GM18519 (cell line): ENCODE measurements around the gene ABCA2.
"Not testable (repeated sequence)": the region's sequence is repeated elsewhere in the genome, so short reads cannot be mapped to it uniquely, and the experiment has no call there.

Source experiments
- ATAC-seq: cut with Tn5 transposase; IDR thresholded peaks from one replicate; pipeline ENCODE4 v1.9.1; 2021; ENCODE audit warnings: mild to moderate bottlenecking, moderate library complexity; ENCODE audit not compliant: unreplicated experiment, low FRiP score

Gene ABCA2

DNA sequence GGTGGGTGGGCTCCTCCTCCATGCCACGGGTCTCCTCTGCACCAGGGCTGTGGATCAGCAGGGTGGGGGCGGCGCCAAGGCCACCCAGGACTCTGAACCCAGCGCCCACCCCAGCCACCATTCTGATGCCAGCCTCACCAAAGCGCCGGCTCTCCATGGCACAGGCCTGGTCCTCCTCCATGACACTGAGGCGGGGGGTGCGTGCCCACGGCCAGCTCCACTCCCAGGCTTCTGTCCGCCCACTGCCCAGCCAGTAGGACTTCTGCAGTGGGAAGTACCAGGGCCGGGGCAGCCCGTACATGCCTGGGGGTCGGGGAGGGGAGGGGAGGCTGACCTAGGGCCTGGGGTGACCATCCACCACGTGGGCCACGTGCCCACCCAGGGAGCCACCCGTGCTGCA lies 11.6 kb downstream of the ABCA2 start:
- ATAC-seq = no peak

DNA sequence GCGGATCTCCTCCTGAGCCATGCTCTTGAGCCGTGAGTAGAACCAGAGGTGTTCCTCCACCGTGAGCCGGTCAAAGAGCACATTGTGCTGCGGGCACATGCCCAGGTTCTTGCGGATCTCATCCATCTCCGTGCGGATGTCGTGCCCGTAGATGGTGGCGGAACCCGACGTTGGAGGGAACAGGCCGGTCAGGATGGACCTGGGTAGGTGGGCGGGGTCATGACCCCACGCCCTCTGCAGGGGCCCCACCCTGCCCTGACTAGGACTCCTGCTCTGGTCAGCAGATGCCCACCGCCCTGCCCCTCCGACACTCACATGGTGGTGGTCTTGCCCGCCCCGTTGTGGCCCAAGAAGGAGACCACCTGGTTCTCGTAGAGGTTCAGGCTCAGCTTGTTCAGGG lies 12.1 kb downstream of the ABCA2 start:
- no peak for ATAC-seq

DNA sequence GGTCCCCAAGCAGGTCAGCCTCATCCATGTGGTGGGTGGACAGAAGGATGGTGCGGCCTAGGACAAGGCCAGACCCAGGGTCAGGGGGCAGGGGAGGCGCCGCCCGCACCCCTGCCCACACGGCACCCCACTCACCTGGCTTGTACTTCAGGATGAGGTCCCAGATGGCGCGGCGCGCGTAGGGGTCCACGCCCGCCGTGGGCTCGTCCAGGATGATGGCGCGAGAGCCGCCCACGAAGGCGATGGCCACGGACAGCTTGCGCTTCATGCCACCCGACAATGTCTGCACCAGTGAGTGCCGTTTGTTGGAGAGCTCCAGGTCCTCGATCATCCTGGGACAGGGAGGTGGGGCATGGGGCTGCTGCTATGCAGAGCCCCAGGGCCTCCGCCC lies 12.5 kb downstream of the ABCA2 start:
- ATAC-seq = no peak

DNA sequence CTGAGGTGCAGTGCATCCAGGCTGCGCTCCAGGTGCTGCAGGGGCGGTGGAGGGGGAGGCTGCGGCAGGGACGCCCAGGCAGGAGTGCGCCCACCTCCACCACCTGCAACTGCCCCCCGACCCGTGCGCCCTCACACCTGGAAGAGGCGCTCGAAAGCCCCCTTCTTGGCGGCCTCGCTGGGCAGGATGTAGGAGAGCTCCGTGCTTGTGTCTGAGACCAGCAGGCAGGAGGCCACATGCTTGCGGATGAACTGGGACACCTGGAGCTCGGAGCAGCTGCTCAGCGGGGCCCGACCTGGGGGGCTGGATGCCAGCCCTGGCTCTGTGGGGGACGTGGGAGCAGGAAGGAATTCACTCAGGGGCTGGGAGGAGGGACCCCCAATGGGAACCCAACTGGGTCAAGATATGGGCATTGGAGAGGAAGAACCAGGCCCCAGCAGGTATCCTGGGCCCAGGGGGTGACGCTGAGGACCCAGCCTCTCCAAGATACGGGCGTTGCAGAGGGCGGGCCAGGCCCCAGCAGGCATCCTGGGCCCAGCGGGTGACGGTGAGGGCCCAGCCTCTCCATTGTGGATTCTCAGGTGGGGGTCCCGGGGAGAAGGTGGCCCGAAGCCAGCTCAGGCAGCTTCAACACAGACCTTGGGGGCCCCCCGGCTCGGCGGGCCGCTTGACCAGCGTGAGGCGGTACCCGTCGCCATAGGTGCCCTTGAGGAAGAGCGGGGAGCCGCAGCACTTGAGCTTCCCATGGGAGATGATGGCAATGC lies 13.1 kb downstream of the ABCA2 start:
- no peak for ATAC-seq

DNA sequence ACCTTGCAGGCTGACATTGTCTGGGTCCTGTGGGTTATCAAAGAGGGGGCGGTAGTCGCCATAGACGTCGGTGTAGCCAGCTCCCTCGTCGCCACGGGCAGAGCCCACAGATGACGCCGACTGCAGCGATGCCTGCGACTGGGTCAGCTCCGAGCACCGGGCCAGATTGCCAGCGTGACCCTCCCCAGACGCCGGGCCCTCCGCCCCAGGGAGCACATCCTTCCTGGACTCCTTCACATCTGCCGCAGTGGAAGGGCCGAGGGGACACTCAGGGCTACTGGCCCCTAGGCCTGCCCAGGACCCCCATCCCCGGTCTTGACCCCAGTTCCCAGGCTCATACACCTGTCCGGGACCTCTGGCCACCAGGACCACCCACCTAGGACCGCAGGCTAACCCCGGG lies 13.9 kb downstream of the ABCA2 start:
- no peak for ATAC-seq

DNA sequence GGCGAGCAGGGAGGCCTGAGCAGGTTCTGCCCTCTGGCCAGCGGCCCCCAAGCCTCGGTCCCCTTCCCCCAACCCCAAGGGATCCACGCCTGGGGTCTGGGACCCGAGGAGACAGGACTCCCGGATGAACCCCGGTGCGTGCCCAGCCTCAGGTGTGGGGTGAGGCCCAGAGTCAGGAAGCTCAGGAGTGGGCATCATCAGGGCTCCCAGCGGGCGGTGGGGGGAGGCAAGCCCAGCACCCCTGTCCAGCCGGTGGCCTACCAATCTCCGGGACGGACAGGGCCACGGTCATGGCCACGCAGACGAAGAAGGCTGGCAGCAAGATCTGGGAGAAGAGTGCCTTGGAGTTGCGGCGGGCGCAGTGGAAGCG lies 14.5 kb downstream of the ABCA2 start:
- no peak for ATAC-seq

DNA sequence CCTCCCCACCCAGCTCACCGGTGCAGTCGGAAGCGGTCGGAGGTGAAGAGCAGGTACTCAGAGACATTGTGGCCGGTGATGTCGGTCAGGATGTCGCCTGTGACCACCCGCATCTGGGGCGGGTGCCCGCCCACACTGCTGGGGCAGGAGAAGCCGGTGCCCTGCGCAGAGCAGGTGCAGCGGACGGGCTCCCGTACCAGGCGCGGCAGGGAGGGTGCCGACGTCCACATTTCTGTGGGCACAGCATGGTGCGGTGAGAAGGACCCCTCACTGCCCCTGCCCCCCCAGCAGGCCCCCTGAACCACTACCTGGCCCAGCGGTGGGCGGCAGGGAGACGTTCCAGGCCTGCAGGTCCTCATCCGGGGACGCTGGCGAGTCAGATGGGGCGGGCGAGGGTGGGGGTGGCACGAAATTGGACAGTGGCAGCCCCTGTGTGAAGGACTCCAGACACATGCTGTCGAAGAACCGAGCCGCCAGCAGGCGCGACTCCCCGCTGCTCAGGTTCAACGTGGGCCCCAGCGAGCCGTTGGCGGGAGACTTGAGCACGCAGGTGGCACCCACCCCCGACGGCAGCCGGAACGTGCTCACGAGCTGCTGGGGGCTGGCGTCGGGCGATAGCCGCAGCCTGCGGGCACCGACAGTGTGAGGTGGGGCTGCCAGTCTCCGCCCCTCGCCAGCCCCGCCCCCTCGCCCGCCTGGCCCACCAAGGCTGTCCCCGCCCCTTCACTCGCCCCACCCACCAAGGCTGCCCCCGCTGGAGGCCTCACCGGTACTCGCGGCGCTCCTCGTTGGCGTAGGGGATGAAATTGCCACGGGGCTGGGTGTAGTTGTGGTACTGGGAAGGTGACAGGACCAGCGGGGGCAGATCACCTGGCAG lies 15.1 kb downstream of the ABCA2 start:
- no peak for ATAC-seq

DNA sequence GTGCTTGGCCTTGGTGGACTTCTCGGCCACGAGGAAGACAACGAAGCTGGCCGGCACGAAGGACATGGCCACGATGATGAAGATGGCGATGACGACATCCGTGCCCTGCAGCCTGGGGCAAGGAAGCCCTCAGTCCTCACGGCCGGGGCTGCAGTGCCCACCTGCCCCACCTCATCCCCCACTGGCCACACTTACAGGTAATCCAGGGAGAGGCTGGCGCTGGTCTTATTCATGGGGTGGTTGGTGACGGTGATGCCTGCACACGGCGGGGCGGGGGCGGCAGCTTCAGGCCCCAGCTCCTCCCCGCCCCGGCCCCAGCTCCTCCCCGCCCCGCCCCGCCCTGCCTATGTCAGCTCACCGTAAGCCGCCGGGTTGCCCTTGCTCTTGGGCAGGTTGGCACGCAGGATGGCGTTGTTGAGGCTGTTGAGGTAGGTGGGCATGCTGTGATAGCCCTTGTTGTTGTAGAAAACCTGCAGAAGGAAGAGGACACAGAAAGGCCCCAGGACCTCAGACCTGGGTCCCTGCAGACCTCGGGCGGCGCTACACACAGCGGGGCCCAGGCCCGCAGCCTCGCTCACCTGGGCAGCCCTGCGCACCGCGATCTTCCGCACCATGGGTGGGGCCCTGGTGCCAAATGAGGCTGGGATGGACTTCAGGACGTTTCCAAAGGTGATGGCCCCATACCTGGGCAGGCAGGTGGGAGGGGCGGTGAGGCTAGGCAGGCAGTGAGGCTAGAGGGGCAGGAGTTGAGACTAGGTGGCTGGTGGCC lies 15.9 kb downstream of the ABCA2 start:
- ATAC-seq = no peak

DNA sequence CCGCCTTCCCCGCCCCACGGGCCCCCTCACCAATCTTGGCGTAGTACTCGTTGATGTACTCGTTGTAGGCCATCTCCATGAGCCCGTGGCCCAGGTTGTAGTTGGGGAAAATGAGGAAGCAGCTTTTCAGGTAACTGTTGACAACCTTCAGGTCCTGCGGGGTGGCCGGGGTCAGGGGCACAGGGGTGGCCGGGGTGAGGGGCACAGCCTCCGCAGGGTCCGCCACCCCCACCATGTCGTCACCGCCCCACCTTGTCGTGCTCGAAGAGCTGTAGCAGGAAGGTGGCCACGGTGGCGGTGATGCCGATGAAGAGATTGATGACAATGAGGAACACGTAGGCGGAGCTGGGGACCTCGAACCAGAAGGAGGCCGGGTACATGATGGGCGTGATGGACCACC lies 16.9 kb downstream of the ABCA2 start:
- no peak for ATAC-seq

DNA sequence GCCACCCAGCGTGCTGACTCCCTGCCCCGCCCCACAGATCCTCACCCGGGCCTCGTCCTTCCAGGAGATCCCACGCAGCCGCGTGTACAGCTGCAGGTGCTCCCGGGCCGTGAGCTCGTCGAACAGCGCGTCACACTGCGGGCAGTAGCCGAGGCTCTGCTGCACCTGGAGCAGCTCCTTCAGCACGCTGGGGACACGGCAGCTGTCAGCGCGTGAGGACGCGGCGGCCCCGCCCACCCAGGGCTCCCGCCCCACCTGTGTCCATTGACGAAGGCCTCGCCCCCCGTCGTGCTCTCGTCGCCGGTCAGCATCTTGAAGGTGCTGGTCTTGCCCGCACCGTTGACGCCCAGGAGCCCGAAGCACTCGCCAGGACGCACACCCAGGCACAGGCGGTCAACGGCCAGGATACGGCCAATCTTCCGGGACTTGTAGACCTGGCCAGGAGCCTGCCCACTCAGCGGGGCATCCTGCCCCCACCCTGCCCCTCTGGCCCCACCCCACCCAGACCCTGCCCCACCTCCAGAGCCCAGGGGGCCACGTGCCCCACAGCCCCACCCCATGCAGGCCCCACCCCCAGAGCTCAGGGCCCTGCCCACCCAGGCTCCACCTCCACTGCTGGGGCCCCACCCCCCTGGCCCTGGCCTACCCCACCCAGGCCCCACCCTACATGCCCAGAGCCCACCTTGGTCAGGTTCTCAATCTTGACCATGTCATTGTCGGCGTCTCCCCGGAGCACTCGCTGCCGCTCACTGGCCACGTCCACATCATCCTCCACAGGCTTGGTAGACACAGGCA lies 17.9 kb downstream of the ABCA2 start:
- ATAC-seq = no peak

DNA sequence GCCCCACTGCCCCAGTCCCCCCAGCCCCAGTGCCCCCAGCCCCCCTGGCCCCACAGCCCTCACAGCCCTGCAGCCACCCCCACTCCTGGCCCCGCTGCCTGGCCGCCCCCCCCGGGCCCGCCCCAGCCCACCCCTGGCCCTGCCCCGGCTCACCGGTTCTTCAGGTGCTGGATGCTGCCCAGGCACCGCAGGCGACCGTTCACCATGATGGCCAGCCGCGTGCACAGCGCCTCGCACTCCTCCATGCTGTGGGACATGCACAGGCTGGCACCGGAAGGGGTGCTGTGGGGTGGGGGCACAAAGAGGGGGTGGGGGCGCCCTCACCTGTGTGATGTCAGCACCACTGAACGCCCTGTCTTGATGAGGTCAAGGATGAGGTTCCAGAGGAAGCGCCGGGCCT lies 18.8 kb downstream of the ABCA2 start:
- no peak for ATAC-seq

DNA sequence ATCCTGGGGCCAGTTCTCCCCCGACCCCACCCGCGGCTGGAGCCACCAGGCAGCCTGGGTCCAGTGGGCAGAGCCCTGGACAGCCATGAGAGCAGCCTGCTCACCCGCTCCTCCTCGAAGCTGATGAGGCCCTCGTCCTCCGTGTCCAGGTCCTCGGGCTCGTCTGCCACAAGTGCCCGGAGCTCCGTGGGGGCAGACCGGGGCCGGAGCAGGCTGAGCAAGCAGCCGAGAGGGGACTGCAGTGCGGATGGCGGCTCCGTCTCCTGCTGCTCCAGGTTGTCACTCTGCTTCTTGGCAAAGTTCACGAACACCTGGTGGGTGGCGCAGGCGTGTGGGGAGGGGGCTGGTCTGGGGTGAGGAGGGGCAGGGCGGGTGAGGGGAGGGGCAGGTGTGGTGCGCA lies 19.7 kb downstream of the ABCA2 start:
- ATAC-seq = no peak

DNA sequence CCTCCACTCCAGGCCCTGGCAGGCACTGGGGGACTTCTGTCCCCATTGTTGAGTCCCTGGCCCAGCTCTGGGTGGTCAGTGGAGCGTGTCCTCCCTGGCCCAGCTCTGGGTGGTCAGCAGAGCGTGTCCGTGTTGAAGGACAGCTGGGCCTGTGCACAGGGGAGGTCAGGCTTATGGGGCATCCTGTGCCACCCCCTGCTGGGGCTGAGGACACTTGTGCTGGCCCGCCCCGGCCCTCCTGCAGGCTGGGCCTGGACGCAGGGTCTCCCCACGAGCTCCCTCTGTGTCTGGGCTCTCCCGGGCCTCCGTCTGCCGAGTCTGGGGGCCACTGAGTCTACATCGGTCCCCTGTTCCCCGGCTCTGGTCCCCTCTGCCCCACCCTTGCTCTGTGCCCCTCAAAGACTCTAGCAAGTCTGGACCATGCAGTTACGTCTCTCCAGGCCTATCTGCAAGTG lies 20.2 kb downstream of the ABCA2 start:
- no peak for ATAC-seq

DNA sequence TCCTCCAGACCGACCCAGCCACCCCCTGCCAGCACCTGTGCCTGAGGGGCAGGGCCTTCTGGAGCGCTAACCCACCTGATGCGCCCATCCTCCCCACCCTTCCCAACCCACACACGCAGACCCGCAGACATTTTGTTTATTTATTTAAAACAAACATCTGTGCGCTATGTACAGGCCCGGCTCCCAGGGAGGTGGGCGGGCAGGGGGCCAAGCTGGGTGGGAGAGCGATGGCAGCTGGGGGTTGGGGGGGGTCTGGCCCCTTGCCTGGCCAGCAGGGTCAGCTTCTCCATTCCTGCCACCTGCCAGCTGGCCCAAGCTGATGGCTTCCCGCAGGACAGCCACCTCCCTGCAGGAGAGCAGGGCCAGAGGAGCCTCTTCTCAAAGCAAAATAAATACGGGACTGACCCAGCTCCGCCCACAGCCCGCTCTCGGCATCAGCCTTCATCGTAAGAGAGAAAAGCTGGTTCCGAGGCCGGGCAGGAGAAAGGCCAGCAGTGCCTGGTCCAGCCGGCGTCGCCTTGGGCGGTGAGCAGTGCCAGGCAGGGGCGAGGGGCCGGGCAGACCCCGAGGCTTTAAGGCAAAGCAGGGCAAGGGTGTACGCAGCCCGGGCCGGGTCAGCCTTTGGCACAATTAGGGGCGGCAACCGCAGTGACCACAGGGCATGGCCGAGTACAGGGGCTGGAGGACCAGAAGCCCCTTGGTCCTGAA lies 20.8 kb downstream of the ABCA2 start:
- ATAC-seq = no peak

DNA sequence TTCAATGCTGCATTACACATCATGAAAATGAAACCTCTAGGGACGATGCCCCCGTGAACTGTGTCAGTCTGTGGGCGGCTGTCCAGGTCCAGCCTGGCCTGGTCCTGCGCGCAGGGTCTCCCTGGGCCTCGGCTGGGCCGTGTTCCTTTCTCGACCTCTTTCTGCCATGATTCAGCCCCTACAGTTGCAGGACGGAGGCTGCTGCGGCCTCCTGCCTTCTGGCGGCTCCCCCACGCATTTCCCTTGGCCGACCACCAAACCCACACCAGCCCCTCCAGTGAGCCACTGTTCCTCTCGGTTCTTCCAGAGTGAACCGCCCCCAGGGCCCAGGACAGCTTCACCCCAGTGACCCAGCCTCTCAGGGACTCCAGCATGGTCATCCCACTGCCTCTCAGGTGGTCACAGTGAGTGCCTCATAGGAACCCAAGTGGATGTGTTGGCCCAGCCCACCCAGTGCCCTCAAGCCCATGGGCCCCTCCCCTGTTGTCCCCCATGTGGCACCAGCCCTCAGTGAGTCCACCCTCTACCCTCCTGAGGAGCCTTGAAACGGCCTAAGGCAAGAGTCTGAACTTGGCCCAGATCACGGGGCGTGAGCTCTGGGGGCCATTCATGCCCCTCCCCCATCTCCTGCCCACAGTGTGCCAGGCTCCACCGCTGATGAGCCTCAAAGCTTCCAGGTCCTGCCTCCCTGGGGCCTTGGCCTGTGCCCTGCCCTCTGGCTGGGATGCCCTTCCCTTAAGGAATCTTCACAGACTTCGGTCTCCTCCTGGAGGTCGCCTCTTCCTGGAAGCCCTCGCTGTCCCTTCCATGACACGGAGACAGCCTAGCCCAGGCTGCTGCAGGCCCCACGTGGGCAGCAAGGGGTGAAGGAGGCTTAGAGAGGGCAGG lies 21.7 kb downstream of the ABCA2 start:
- ATAC-seq = no peak

DNA sequence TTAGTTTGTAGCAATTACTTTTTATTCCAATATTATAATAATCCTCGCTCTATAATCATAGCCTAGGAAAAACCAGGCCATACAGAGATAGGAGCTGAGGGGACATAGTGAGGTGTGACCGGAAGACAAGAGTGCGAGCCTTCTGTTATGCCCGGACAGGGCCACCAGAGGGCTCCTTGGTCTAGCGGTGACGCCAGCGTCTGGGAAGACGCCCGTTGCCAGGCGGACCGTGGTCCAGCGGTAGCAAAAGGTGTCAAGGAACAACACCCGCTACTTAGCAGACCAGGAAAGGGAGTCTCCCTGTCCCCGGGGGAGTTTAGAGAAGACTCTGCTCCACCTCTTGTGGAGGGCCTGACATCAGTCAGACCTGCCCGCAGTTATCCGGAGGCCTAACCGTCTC lies 23.8 kb downstream of the ABCA2 start:
- not testable (repeated sequence) for ATAC-seq

DNA sequence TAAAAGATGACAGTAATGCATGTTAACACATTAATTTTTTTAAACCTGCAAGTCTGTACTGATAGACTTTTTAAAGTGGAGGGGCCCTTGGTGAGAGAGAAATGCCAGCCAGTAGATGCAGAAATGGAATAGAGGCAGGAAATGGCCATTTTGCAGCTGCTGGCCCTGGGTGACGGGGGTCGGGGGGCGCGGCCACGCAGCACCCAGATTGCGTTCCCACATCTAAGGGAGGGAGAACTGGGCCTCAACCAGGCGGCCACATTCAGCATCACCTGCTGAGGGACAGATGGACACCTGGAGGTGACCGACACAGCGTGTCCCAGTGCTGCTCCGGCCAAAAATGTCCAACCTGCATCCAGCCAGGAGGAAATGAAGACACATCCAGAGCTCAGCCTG lies 25.4 kb downstream of the ABCA2 start:
- no peak for ATAC-seq

DNA sequence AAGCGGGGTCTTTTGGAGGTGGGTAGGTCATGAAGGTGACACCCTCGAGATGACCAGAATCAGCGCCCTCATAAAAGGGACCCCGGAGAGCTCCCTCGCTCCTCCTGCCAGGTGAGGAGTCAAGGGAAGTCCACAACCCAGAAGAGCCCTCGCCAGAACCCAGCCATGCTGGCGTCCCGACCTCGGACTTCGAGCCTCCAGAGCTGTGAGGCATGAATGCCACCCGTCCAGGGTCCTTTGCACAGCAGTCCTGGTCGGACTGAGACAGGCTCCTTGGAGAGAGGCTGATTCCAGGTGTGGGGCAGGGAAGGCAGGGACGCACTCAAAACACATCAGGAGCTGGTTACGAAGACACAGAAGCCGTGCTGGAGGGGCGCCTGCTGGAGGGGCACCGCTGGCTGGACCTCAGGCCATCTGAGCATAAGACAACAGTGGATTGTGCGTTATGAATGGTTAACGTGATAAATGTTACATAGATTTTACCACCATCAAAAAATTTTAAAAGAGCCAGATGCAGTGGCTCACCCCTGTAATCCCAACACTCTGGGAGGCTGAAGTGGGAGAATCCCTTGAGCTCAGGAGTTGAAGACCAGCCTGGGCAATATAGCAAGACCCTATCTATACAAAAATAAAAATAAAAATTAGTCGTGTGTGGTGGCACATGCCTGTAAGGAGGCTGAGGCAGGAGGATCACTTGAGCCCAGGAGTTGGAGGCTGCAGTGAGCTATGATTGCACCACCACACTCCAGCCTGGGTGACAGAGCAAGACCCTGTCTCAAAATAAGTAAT lies 26.0 kb downstream of the ABCA2 start:
- ATAC-seq = no peak
